SHP77 treated with DMSO at 0.1 percent for 48 hours (cell line): ENCODE measurements around the gene CCDC183.

ENCODE experiments used
- DNase-seq: peaks from one replicate; lab custom pipeline; 2025; lab: John Stamatoyannopoulos, UW

The CCDC183 gene

DNA sequence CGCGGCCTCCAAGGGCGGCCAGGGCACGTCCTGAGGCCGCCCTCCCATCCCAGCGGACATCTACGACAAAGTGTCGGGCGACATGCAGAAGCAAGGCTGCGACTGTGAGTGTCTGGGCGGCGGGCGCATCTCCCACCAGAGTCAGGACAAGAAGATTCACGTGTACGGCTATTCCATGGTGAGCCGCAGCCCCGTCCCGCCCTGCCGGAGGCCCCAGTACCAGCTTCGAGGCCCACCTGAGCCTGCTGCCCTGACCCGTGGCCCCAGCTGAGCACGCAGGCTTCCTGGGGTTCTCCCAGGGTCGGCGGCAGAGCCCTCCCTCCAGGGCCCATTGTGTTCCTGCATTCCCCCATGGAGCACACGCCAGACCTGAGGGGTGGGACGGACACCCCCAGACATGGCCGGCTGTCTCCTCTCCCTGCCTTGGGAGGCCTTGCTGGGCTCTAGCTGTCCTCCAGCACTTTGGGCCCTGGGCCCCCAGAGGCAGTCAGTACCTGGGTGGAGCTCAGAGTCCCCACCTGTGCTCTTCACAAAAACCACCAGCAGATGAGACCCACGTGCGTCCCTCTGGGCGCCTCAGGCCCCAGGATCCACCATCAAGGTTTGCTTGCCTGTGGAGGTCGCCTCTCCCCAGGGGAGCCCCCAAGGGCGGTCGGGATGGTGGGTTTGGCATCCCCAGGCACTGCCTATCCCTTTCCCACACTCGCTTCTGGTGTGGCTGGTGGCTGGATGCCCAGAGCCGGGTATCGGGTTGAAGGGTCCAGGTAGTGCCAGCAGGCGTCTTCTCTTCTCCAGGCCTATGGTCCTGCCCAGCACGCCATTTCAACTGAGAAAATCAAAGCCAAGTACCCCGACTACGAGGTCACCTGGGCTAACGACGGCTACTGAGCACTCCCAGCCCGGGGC is 54.1 kb downstream of the CCDC183 start:
- DNase-seq, result no peak

DNA sequence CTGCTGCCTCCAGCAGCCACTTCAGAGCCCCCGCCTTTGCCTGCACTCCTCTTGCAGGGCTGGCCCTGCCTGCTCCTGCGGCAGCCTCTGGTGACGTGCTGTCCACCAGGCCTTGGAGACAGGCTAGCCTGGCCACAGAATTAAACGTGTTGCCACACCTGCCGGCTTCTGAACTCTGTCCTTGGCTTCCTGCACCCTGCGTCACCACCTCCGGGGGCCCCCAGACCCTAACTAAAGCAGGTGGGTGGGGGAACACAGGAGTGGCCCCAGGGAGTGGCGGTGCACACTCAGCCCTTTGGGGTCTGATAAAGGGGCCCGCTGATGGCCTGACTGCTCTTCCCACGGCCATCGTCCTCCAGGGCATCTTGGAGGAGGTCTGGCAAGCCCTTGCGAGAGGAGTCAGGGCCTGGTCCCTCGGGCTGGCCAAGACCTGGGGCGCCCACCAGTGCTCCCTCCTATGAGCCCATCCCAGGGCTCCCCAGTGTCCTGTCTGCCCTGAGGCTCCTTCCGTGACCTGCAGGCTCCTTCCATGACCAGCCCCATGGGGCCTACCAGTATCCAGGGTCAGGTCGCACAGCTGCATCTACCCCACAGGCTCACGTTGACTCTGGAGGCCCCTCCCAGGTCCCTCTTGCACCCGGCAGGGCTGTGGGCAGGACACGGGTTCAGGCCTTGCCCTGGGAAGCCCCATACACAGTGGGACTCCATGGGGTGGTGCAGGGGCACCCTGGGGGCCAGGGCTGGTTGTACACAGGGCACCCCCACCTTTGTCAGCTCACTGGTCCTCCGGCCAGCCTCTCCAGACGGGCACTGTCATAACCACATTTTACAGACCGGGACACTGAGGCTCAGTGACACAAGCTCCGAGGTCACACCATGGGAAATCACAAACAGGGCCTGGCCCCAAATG is 55.0 kb downstream of the CCDC183 start:
- DNase-seq, result no peak

DNA sequence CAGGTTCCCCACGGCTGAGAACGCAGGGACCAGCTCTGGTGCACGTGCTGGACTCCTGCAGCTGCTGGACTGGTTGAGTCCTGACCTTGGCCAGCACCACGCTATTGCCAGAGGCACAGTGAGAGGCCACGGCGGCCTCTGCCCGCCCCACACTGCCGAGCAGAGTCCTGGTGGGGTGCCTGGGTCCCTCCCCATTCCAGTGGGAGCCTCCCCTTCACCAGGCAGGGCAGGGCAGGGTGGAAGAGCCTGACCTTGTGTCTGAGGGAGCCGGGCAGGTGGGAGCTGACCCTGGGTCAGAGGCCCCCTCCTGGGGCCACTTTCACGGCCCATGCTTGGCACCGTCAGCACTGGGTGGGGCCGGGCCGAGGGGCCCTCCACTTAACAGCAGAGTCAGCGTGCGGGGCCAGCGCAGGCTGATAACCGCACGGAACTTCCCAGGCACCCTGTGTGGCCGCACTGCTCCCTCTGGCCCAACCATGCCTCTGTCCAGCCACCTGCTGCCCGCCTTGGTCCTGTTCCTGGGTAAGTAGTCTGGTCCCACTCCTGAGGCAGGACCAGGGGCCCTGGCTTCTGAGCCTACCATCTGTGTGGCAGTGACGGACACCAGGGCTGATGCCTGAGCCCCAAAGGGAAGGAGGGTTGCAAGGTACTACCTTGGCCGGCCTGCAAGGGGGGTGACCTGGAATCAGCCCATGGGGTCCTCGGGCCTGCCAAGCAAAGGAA is 56.0 kb downstream of the CCDC183 start, which contains the start of gene MAMDC4:
Gene MAMDC4 (plus strand): TSS at position 406 of the 723 bp plus-strand sequence. CDS start 71 bp downstream, at position 477.
- DNase-seq, result no peak

DNA sequence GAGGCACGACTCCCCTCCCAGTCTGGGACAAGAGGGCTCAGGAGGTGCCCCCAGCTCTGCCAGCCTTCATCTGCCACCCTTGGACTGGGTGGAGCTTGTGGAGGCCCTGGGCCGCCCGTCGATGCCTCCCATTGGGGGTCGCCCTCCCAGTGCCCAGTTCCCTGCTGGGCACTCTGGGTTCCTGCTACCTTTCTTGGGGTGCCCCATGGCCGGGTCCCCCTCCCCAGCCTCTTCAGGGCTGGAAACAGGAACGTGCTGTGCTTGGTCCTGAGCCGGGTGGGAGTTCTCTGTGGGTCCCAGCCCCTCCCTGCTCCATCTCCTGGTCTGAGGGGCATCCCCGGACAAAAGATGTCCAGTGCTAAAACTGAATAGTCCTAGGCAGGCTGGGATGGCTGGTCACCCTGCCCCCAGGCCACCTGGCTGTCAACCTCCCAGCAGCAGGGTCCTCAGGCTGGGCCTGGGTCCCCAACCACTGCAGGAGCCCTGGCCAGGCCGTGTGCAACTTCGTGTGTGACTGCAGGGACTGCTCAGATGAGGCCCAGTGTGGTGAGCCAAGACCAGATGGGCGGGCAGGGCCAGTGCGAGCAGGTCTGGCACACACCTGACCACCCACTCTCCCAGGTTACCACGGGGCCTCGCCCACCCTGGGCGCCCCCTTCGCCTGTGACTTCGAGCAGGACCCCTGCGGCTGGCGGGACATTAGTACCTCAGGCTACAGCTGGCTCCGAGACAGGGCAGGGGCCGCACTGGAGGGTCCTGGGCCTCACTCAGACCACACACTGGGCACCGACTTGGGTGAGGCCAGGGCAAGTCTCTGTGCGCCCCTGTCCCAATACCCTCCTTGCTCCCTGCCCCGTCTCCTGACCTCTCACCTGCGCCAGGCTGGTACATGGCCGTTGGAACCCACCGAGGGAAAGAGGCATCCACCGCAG is 56.8 kb downstream of the CCDC183 start:
- no peak for DNase-seq

DNA sequence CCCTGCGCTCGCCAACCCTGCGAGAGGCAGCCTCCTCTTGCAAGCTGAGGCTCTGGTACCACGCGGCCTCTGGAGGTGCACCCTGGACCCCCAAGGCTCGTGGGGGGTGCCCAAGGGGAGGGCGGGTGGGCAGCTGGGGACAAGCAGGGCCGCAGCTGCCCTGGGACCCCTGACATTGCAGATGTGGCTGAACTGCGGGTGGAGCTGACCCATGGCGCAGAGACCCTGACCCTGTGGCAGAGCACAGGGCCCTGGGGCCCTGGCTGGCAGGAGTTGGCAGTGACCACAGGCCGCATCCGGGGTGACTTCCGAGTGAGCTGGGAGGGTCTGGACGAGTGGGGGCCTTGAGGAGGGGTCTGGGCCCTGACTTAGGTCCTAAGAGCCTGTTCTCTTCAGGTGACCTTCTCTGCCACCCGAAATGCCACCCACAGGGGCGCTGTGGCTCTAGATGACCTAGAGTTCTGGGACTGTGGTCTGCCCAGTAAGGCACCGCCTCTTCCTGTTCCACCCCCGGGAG is 57.5 kb downstream of the CCDC183 start:
- no peak for DNase-seq

DNA sequence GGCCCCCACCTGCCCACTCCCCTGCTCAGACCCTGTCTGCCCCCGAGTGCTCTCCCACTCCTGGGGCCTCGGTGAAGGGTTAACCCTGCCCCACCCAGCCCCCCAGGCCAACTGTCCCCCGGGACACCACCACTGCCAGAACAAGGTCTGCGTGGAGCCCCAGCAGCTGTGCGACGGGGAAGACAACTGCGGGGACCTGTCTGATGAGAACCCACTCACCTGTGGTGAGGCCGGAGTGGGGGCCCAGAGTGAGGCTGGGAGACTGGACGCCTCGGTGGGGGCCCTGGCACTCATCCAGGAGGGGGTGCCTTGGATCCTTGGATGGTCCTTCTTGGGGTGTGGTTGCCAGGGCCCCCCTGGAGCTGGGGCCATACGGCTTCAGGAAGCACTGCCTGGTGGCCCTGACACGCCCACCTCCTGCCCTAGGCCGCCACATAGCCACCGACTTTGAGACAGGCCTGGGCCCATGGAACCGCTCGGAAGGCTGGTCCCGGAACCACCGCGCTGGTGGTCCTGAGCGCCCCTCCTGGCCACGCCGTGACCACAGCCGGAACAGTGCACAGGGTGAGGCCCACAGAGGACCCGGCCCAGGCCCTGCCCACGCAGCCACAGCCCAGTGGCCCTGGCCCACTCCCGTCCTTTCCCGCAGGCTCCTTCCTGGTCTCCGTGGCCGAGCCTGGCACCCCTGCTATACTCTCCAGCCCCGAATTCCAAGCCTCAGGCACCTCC is 58.1 kb downstream of the CCDC183 start:
- no peak for DNase-seq

DNA sequence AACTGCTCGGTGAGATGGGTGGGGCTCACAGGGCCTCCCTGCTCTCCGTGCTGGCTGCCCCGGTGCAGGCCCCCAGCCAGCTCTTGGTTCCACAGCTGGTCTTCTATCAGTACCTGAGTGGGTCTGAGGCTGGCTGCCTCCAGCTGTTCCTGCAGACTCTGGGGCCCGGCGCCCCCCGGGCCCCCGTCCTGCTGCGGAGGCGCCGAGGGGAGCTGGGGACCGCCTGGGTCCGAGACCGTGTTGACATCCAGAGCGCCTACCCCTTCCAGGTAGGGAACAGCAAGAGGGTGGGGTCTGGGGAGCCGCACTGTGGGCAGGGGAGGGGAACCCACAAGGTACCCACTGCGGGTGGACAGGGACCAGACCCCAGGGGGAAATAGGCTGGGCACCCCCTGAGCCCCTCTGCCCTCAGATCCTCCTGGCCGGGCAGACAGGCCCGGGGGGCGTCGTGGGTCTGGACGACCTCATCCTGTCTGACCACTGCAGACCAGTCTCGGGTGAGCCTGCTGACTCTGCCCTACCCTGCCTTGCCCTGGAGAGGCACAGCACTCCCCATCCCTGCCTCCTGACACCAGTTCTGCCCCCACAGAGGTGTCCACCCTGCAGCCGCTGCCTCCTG is 58.8 kb downstream of the CCDC183 start:
- no peak for DNase-seq

DNA sequence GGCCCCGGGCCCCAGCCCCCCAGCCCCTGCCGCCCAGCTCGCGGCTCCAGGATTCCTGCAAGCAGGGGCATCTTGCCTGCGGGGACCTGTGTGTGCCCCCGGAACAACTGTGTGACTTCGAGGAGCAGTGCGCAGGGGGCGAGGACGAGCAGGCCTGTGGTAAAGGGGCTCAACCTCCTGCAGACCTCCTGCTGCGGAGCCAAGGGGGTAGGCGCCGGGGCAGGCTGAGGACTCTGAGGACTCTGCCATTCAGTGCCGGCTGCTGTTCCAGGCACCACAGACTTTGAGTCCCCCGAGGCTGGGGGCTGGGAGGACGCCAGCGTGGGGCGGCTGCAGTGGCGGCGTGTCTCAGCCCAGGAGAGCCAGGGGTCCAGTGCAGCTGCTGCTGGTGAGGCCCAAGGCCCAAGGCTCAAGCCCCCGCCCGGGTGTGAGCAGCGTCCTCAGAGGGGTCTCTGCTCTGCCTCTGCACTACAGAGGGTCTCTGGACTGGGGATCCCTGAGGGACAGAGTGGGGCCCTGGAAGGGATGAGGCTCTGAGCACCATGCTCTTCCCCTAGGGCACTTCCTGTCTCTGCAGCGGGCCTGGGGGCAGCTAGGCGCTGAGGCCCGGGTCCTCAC is 59.4 kb downstream of the CCDC183 start:
- no peak for DNase-seq

DNA sequence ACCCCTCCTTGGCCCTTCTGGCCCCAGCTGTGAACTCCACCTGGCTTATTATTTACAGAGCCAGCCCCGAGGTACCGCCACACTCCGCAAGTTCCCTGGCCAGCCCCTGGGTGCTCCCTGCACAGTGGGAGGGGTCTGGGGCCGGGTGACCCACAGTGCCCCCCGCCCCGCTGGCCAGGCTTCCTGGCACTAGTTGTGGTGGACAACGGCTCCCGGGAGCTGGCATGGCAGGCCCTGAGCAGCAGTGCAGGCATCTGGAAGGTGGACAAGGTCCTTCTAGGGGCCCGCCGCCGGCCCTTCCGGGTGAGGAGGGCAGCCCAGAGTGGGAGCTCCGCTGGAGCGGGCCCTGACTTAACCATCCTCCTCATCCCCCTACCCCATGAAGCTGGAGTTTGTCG is 59.9 kb downstream of the CCDC183 start:
- peak; percentile 4 for DNase-seq

DNA sequence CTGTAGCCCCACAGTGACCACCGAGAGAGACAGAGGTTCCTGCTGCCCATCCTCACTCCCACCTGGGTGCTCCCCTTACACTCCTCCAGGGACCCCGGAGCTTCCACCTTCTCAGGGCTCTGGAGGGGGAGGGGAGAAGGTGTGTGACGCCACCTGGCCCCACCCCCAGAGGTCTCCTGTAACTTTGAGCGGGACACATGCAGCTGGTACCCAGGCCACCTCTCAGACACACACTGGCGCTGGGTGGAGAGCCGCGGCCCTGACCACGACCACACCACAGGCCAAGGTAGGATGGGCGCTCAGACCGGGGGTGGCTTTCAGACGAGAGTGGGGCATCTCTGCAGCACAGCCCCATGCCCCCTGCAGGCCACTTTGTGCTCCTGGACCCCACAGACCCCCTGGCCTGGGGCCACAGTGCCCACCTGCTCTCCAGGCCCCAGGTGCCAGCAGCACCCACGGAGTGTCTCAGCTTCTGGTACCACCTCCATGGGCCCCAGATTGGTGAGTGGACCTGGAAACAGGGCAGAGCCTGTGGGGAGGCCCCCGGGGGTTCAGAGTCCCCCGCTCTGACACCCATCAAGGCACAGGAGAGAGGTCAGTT is 60.5 kb downstream of the CCDC183 start:
- no peak for DNase-seq

DNA sequence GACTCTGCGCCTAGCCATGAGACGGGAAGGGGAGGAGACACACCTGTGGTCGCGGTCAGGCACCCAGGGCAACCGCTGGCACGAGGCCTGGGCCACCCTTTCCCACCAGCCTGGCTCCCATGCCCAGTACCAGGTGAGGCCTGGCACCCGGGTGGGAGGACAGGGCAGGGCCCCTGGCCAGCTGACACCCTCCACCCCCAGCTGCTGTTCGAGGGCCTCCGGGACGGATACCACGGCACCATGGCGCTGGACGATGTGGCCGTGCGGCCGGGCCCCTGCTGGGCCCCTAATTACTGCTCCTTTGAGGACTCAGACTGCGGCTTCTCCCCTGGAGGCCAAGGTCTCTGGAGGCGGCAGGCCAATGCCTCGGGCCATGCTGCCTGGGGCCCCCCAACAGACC is 61.0 kb downstream of the CCDC183 start:
- DNase-seq, result no peak
